ENCODE data around the gene CAPN14. TPM values are rescaled to one million over a fixed set of nuclear protein-coding genes. Genes with fewer than 3 reads are reported as not detected.

The CAPN14 gene
- total RNA-seq, 2 experiments from 2014 or later = 0.20 to 0.30 TPM

- Histone ChIP-seq H3K27ac (ENCODE audit: low read depth in 1 of 2, low read length in 2 of 2) (no peak overlapping the region), H3K4me1 (ENCODE audit: insufficient read depth, low read length) (no peaks in the 10 kb centered on the region), H3K4me3 (ENCODE audit: low read length) (no peak overlapping the region), H3K9me3 (ENCODE audit: control insufficient read depth in 1 of 2, insufficient read depth in 1 of 2, low read length in 2 of 2) (no peaks in the 10 kb centered on the region), H3K27me3 (ENCODE audit: control insufficient read depth in 1 of 2, insufficient read depth in 2 of 2, low read length in 2 of 2) (no peaks in the 10 kb centered on the region), H3K36me3 (ENCODE audit: insufficient read depth, low read length) (no peaks in the 10 kb centered on the region)
- intact Hi-C loops (cut with DNase I, micrococcal nuclease) = no loop called here
- Mint-ChIP-seq H3K4me1 (ENCODE audit: low read depth) (no peaks in the 10 kb centered on the region), H3K27me3 (peaks cover 7% of the 10 kb centered on the region), H3K4me3 (no peak overlapping the region), H3K27ac (no peak overlapping the region), H3K9me3 (no peaks in the 10 kb centered on the region), H3K36me3 (ENCODE audit: low read depth) (no peaks in the 10 kb centered on the region)
- no peak for DNase-seq
- no peak for ATAC-seq (ENCODE audit: poor library complexity)
- CTCF ChIA-PET = no interaction called here
- POLR2A ChIA-PET = no interaction called here
- no peak for TF ChIP-seq CTCF (IDR thresholded peaks at IDR 0.05)
Measured at GRCh38 chr2:31150120-31150670, 67.1 kb downstream of the CAPN14 start.

- Histone ChIP-seq H3K27me3 (ENCODE audit: control insufficient read depth in 1 of 2, insufficient read depth in 2 of 2, low read length in 2 of 2) (peaks cover 0 to 1% of the 10 kb centered on the region in 2 experiments), H3K4me1 (ENCODE audit: insufficient read depth, low read length) (no peaks in the 10 kb centered on the region), H3K36me3 (ENCODE audit: insufficient read depth, low read length) (no peaks in the 10 kb centered on the region), H3K9me3 (ENCODE audit: control insufficient read depth in 1 of 2, insufficient read depth in 1 of 2, low read length in 2 of 2) (no peaks in the 10 kb centered on the region), H3K27ac (ENCODE audit: low read depth in 1 of 2, low read length in 2 of 2) (no peak overlapping the region), H3K4me3 (ENCODE audit: low read length) (no peak overlapping the region)
- CTCF ChIA-PET = no interaction called here
- POLR2A ChIA-PET = no interaction called here
- ATAC-seq (ENCODE audit: poor library complexity) (no peak), DNase-seq (no peak)
- TF ChIP-seq CTCF (IDR thresholded peaks at IDR 0.05) = no peak
- intact Hi-C loops (cut with DNase I, micrococcal nuclease) = no loop called here
- no peaks in the 10 kb centered on the region for H3K4me1 Mint-ChIP-seq (ENCODE audit: low read depth)
- no peak overlapping the region for H3K4me3 Mint-ChIP-seq
- H3K27ac Mint-ChIP-seq = no peak overlapping the region
- no peaks in the 10 kb centered on the region for H3K36me3 Mint-ChIP-seq (ENCODE audit: low read depth)
- no peaks in the 10 kb centered on the region for H3K9me3 Mint-ChIP-seq
- H3K27me3 Mint-ChIP-seq = peaks cover 7% of the 10 kb centered on the region
Measured at GRCh38 chr2:31148514-31148913, 68.8 kb downstream of the CAPN14 start.

GRCh38 chr2:31147645-31148044 lies 69.7 kb downstream of the CAPN14 start:
- POLR2A ChIA-PET = no interaction called here
- no peaks in the 10 kb centered on the region for H3K4me1 ChIP-seq (ENCODE audit: insufficient read depth, low read length)
- H3K9me3 ChIP-seq (ENCODE audit: control insufficient read depth in 1 of 2, insufficient read depth in 1 of 2, low read length in 2 of 2) = no peaks in the 10 kb centered on the region
- DNase-seq (no peak), ATAC-seq (ENCODE audit: poor library complexity) (no peak)
- Mint-ChIP-seq H3K27ac (no peak overlapping the region), H3K36me3 (ENCODE audit: low read depth) (no peaks in the 10 kb centered on the region), H3K4me3 (no peak overlapping the region), H3K27me3 (peaks cover 7% of the 10 kb centered on the region), H3K4me1 (ENCODE audit: low read depth) (no peaks in the 10 kb centered on the region), H3K9me3 (no peaks in the 10 kb centered on the region)
- CTCF ChIA-PET = no interaction called here
- no peak overlapping the region for H3K27ac ChIP-seq (ENCODE audit: low read depth in 1 of 2, low read length in 2 of 2)
- no peak overlapping the region for H3K4me3 ChIP-seq (ENCODE audit: low read length)
- no peaks in the 10 kb centered on the region for H3K36me3 ChIP-seq (ENCODE audit: insufficient read depth, low read length)
- no peak for TF ChIP-seq CTCF (IDR thresholded peaks at IDR 0.05)
- H3K27me3 ChIP-seq (ENCODE audit: control insufficient read depth in 1 of 2, insufficient read depth in 2 of 2, low read length in 2 of 2) = peaks cover 0 to 7% of the 10 kb centered on the region in 2 experiments
- intact Hi-C loops (cut with DNase I, micrococcal nuclease) = no loop called here
